HG03039 (cell line): ENCODE measurements around the gene RALGAPB.
A peak's percentile ranks its signal among the peaks of the same experiment; 100 is the strongest.
"Not testable (repeated sequence)": the region's sequence is repeated elsewhere in the genome, so short reads cannot be mapped to it uniquely, and the experiment has no call there.

Experiments
- ATAC-seq: cut with Tn5 transposase; IDR thresholded peaks from one replicate; pipeline ENCODE4 v1.9.1; 2021; ENCODE audit warnings: mild to moderate bottlenecking, moderate library complexity; ENCODE audit not compliant: unreplicated experiment

RALGAPB gene

GRCh38 chr20:38472513-38473366 is at the start of gene RALGAPB:
TSS of gene RALGAPB (plus strand) at chr20:38472843. CDS start at chr20:38488433, 15,590 bp downstream.
- peak; percentile 79 for ATAC-seq

GRCh38 chr20:38423541-38423940 is 49.1 kb upstream of the RALGAPB start:
- no peak for ATAC-seq

DNA sequence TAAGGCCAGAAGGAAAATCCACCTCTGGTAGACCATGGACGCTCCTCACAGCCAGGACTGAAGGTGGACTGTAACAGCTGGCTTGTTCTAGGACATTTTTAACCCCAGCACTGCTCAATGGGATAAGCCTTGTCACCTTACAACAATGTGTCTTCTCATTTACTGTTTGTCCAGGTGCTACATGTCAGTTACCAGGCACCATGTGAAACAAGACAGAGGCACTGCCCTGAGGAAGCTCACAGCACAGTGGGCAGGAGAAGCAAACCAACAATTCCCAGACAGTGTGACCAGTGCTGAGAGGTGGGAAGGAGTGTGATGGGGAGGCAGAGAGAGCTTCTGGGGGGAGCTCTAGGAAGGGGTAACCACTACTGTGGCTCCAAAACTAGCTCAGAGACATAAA is 48.2 kb upstream of the RALGAPB start:
- no peak for ATAC-seq

DNA sequence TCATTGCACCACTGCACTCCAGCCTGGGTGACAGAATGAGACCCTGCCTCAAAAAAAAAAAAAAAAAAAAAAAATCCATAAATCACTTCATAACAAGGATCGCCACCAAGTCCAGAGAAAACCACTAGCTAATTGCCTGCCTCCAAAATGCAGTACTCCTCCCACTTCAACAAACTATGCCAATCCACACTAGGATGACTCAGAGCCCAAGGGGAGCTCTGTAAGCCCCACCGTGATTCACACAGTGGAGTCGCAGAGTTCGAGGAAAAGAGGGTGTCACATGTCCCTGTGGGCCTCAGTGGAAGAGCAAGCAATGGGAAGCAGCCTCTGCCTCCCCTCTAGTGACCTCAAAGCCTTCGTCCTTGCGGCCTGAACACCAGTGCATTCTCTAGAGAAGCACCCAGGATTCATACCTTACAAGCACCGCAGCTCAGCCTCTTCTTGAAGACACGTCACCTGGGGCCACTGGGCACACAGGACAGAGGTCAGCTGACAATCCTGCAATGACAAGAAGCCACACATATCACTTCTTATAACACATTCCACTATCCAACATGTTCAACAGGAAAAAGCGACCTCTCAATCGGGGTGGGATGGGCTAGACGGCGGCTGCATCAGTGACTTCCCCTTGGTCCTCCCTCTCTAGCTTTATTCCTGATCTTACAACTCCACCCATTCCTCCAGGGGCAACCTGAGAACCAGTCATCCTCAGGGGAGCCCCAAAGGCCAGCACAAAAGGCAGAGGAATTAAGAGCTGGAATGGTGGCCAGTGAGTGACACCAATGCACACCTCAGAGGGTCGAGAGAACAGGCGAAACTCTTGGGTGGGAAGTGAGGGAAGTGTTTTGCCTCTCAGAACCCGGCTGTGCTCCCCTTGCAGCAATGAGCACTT is 46.4 kb upstream of the RALGAPB start:
- no peak for ATAC-seq

DNA sequence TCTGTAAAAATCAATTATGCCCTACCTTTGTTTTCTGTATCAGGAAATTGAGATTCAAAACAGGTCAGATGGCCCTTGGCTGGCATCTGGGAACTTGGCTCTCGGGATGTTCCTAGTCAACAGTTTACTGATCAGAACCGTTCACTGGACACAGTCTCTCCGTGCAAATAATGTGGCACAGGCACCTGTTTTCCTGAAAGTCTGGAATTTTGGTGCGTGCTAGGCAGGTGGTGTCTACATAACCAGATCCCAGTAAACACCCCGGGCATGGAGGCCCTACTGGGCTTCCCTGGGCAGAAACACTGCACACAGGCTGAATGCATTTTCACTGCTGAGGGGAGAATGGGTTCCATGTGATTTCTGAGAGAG is 45.0 kb upstream of the RALGAPB start:
- no peak for ATAC-seq

- no peak for ATAC-seq
Observed at GRCh38 chr20:38428800-38429199, 43.8 kb upstream of the RALGAPB start.

DNA sequence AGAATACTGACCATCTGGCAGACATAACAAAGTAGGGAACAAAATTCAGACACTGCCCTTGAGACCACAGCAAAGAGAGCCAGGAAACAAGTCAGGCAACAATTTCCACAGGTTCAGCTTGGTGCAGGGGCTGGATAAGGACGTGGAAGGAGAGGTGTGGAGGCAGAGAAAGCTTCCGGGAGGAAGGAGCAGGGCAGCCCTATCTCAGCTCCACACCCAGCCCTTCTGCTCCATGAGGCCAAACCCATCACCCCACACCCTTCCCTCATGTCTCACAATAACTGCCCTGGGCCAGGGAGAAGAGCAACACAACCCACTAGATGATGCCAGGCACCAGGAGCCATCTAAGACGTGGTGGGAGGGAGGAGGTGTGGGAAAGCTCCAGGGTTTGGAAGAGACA is 43.3 kb upstream of the RALGAPB start:
- ATAC-seq, result no peak

- ATAC-seq, result no peak
Observed at GRCh38 chr20:38430679-38431325, 41.8 kb upstream of the RALGAPB start.

DNA sequence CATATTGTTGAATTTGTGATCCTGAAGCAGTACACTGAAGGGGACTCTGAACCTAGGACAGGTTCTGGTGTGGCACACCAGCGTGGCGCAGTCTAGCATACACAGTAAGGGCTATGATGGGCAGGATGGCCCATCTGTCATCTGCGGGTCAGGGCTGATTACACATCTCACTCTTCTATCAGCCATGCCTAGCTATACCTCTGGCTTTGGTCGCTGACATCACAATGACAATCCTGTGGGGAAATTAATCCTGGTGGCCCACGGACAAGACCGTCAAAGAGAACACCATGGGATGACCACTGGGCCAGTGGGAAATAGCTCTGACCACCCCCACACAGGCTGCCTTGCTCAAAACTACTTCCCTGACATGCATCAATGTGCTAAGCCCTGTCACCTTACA is 40.4 kb upstream of the RALGAPB start:
- ATAC-seq, result no peak

DNA sequence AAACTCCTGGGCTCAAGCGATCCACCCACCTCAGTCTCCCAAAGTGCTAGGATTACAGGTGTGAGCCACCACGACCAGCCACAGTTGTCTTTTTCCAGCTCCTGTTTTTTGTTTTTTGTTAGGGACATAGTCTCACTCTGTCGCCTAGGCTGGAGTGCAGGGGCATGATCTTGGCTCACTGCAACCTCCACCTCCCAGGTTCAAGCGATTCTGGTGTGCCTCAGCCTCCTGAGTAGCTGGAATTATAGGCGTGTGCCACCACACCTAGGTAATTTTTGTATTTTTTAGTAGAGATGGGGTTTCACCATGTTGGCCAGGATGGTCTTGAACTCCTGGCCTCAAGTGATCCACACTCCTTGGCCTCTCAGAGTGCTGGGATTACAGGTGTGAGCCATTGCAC is 39.8 kb upstream of the RALGAPB start:
- not testable (repeated sequence) for ATAC-seq

DNA sequence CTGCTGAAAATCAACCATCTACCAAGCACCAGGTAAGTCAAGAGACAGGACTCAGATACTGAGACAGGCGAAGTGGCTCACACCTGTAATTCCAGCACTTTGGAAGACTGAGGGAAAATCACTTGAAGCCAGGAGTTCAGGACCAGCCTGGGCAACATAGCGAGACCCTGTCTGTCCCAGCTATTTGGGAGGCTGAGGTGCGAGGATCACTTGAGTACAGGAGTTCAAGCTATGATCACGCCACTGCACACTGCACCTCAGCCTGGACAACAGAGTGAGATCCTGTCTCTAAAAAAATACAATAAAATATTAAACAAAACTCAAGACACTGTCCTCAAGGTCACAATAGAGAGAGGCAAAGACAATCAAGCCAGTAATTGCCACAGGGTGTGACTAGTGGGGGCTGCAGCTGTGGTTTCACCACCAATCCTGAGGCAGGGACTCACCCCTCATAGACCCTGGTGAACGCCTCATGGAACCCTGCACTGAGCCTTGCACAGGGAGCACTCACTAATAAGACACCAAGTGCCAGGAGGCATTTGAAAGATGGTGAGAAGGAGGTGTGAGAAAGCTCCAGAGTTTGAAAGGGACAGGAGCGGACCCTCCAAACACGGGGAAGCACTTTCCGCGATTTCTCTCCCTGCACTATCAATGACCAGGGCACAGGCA is 39.2 kb upstream of the RALGAPB start:
- ATAC-seq, result no peak

GRCh38 chr20:38434301-38434741 is 38.3 kb upstream of the RALGAPB start:
- no peak for ATAC-seq

- ATAC-seq, result peak; percentile 58
Observed at GRCh38 chr20:38434770-38435554, 37.7 kb upstream of the RALGAPB start, which contains the start of gene SNHG17. TSS of gene SNHG17 (minus strand) at chr20:38435328.

GRCh38 chr20:38435555-38435939 is 37.1 kb upstream of the RALGAPB start:
- ATAC-seq, result no peak

DNA sequence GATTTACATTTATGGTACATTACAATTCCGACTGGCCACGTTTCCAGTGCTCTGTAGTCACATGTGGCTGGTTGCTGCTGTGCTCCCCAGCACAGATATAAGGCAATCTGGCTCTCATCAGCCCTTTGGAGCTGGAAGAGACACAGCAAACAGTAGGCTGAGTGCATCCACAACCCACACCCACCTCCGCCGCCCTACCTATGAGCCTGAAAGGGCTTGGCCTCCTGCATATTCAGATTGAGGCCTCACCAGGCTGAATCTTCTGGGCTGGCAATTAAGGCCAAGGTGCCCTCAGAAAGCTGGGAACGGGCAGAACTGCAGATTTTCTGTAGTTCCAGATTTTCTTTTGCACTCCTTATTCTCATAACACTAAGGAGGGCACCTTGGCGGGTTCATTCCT is 34.8 kb upstream of the RALGAPB start:
- ATAC-seq, result no peak

DNA sequence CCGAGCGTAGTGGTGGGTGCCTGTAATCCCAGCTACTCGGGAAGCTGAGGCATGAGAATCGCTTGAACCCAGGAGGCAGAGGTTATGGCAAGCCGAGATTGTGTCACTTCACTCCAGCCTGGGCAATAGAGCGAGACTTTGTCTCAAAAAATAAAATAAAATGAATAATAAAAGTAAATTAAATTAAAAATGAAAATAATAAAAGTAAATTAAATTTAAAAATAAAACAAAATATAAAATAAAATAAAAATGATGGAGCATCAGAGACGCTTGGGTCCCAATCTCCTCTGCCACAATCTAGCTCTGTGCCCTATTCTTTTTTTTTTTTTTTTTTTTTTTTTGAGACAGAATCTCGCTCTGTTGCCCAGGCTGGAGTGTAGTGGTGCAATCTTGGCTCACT is 31.5 kb upstream of the RALGAPB start:
- ATAC-seq, result not testable (repeated sequence)

DNA sequence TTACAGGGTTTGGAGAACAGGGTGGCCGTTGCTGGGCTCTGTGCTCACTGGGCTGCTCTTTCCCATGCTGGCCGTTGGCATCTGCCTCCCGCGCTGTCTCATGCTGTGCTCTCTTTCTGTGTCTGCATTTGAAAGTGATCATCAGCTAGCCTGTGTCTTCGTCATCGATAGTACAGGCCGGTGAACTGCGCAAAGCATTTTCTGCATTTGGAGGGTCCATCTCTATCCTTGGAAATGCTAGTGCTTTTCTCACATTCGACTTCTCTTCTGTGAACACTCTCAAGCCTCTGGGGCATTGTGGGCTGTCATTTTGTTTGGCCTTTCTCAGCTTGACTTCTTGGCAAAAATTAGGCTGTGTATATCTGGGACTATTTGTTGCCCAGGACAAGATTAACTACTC is 30.7 kb upstream of the RALGAPB start:
- no peak for ATAC-seq

DNA sequence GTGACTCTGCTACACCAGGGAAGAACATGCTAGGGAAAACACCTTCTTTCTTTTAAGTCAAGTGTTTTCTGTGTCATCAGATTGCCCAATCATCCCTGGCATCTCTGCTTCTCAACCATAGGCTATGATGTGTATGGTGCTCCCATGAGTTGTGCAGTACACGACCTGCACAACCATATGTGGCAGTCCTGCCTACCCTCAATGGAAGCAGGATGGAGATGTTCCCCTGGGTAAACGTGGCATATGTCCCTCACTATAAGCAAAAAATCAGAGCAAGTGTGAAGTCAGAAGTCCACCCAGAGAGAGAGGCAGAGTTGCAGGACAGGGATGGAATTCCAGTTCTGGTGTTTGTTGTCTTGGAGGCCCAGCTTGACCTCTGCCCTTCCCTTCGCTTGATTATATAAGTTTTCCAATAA is 27.3 kb upstream of the RALGAPB start:
- ATAC-seq, result no peak

GRCh38 chr20:38445901-38446425 is 26.7 kb upstream of the RALGAPB start:
- ATAC-seq, result no peak
